Measurements from ENCODE around the gene EML1. TPM values are rescaled to one million over a fixed set of nuclear protein-coding genes. Genes with fewer than 3 reads are reported as not detected.

The EML1 gene
- total RNA-seq, 1 experiment from 2014 or later: 2.5 TPM

- Mint-ChIP-seq H3K27me3 (ENCODE audit: unreplicated experiment) (peaks cover 85% of the 10 kb centered on the region), H3K36me3 (ENCODE audit: insufficient read depth, unreplicated experiment) (no peaks in the 10 kb centered on the region), H3K4me3 (ENCODE audit: low read depth, unreplicated experiment) (no peak overlapping the region), H3K4me1 (ENCODE audit: low read depth, unreplicated experiment) (no peaks in the 10 kb centered on the region), H3K27ac (ENCODE audit: unreplicated experiment) (no peak overlapping the region), H3K9me3 (ENCODE audit: low read depth, unreplicated experiment) (no peaks in the 10 kb centered on the region)
- no peak for DNase-seq
- intact Hi-C loops (cut with micrococcal nuclease; ENCODE audit: unreplicated experiment): no loop called here
- no TSS peak for BruUV-seq (replicated peaks)
- TF ChIP-seq, protein P1, sequence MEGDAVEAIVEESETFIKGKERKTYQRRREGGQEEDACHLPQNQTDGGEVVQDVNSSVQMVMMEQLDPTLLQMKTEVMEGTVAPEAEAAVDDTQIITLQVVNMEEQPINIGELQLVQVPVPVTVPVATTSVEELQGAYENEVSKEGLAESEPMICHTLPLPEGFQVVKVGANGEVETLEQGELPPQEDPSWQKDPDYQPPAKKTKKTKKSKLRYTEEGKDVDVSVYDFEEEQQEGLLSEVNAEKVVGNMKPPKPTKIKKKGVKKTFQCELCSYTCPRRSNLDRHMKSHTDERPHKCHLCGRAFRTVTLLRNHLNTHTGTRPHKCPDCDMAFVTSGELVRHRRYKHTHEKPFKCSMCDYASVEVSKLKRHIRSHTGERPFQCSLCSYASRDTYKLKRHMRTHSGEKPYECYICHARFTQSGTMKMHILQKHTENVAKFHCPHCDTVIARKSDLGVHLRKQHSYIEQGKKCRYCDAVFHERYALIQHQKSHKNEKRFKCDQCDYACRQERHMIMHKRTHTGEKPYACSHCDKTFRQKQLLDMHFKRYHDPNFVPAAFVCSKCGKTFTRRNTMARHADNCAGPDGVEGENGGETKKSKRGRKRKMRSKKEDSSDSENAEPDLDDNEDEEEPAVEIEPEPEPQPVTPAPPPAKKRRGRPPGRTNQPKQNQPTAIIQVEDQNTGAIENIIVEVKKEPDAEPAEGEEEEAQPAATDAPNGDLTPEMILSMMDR (IDR thresholded peaks at IDR 0.05; ENCODE audit: unreplicated experiment): no peak
- CTCF ChIA-PET: no interaction called here
Measured at GRCh38 chr14:99831903-99832685, 38.9 kb downstream of the EML1 start.

DNA sequence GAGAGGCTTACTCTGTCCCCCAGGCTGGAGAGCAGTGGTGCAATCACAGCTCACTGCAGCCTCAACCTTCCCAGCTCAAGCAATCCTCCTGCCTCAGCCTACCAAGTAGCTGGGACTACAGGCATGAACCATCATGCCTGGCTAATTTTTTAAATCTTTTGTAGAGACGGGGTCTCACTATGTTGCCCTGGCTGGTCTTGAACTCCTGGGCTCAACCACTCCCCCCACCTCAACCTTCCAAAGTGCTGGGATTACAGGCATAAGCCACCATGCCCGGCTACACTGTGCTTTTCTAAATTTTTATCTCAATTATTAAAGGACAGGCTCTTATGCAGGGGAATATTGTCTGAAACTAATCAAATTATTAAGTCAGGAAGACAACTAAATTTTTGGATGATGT is 44.6 kb downstream of the EML1 start:
- Mint-ChIP-seq H3K4me3 (ENCODE audit: low read depth, unreplicated experiment) (no peak overlapping the region), H3K9me3 (ENCODE audit: low read depth, unreplicated experiment) (no peaks in the 10 kb centered on the region), H3K36me3 (ENCODE audit: insufficient read depth, unreplicated experiment) (no peaks in the 10 kb centered on the region), H3K27ac (ENCODE audit: unreplicated experiment) (no peak overlapping the region), H3K4me1 (ENCODE audit: low read depth, unreplicated experiment) (no peaks in the 10 kb centered on the region), H3K27me3 (ENCODE audit: unreplicated experiment) (peaks cover 74% of the 10 kb centered on the region)
- intact Hi-C loops (cut with micrococcal nuclease; ENCODE audit: unreplicated experiment): no loop called here
- no peak for DNase-seq
- BruUV-seq (replicated peaks): no TSS peak
- TF ChIP-seq, protein P1 (IDR thresholded peaks at IDR 0.05; ENCODE audit: unreplicated experiment): no peak
- CTCF ChIA-PET: no interaction called here

DNA sequence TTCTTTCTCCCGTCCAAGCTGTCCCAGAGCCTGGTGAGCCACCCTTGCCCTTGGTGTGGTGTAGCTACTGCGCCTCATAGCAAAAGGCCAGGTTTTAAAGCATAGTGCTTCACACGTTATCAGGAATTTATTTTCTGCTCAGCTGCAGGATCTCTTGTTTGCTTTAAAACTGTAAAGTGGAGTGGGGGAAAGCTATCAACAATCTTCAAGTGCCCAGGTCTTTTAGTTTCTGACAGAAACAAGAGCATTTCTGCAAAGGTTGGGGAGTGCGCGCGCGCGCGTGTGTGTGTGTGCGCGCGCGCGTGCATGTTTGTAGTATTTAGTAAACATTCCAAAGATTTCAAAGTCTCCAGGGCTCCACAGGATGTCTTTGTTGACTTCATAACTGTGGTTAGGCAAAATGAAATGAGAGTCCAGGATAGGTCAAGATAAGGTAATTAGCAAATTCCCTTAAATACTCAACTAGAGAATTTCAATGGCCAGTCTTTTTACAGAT is 45.5 kb downstream of the EML1 start:
- Mint-ChIP-seq H3K4me1 (ENCODE audit: low read depth, unreplicated experiment) (no peaks in the 10 kb centered on the region), H3K9me3 (ENCODE audit: low read depth, unreplicated experiment) (no peaks in the 10 kb centered on the region), H3K27me3 (ENCODE audit: unreplicated experiment) (peaks cover 65% of the 10 kb centered on the region), H3K4me3 (ENCODE audit: low read depth, unreplicated experiment) (no peak overlapping the region), H3K27ac (ENCODE audit: unreplicated experiment) (no peak overlapping the region), H3K36me3 (ENCODE audit: insufficient read depth, unreplicated experiment) (no peaks in the 10 kb centered on the region)
- TF ChIP-seq, protein P1 (IDR thresholded peaks at IDR 0.05; ENCODE audit: unreplicated experiment): no peak
- CTCF ChIA-PET: no interaction called here
- BruUV-seq (replicated peaks): no TSS peak
- intact Hi-C loops (cut with micrococcal nuclease; ENCODE audit: unreplicated experiment): no loop called here
- no peak for DNase-seq

GRCh38 chr14:99839696-99840095 is 46.5 kb downstream of the EML1 start:
- H3K9me3 Mint-ChIP-seq (ENCODE audit: low read depth, unreplicated experiment): no peaks in the 10 kb centered on the region
- CTCF ChIA-PET: no interaction called here
- intact Hi-C loops (cut with micrococcal nuclease; ENCODE audit: unreplicated experiment): no loop called here
- no peak overlapping the region for H3K4me3 Mint-ChIP-seq (ENCODE audit: low read depth, unreplicated experiment)
- H3K27ac Mint-ChIP-seq (ENCODE audit: unreplicated experiment): no peak overlapping the region
- TF ChIP-seq, protein P1 (IDR thresholded peaks at IDR 0.05; ENCODE audit: unreplicated experiment): no peak
- H3K4me1 Mint-ChIP-seq (ENCODE audit: low read depth, unreplicated experiment): no peaks in the 10 kb centered on the region
- H3K36me3 Mint-ChIP-seq (ENCODE audit: insufficient read depth, unreplicated experiment): no peaks in the 10 kb centered on the region
- H3K27me3 Mint-ChIP-seq (ENCODE audit: unreplicated experiment): peaks cover 63% of the 10 kb centered on the region
- no TSS peak for BruUV-seq (replicated peaks)
- no peak for DNase-seq

Measured in Calu3 (cell line).